KMS-11 (cell line): ENCODE results near the gene GDPD1.
"Not testable (repeated sequence)": the region's sequence is repeated elsewhere in the genome, so short reads cannot be mapped to it uniquely, and the experiment has no call there.

Experiments
- H2AFZ ChIP-seq: fragments of 200-600 bp; sonication (generic); 2 replicates; pipeline ENCODE4 v1.6.1; 2016; ENCODE audit warnings: antibody characterized with exemption, mixed run types, low read depth
- H3K27ac ChIP-seq: fragments of 200-600 bp; sonication (generic); 2 replicates; pipeline ENCODE4 v1.6.1; 2016; ENCODE audit warnings: mild to moderate bottlenecking, mixed run types
- H3K27me3 ChIP-seq: fragments of 200-600 bp; sonication (generic); 2 replicates; pipeline ENCODE4 v1.6.1; 2017; ENCODE audit warnings: mild to moderate bottlenecking, low read depth, mixed run types, moderate library complexity; ENCODE audit not compliant: insufficient read depth
- H3K36me3 ChIP-seq: fragments of 200-600 bp; sonication (generic); 2 replicates; pipeline ENCODE4 v1.6.1; 2017; ENCODE audit warnings: mild to moderate bottlenecking, mixed run types; ENCODE audit not compliant: insufficient read depth
- H3K4me1 ChIP-seq: fragments of 200-600 bp; sonication (generic); 2 replicates; pipeline ENCODE4 v1.6.1; 2016; ENCODE audit warnings: mild to moderate bottlenecking, low read depth, mixed run types; ENCODE audit not compliant: poor library complexity, severe bottlenecking
- H3K4me2 ChIP-seq: fragments of 200-600 bp; sonication (generic); 2 replicates; pipeline ENCODE4 v1.7.0; 2016; ENCODE audit warnings: mild to moderate bottlenecking, mixed run types
- H3K4me3 ChIP-seq: fragments of 200-600 bp; sonication (generic); IDR thresholded peaks from 2 replicates; pipeline ENCODE4 v1.6.1; 2017; ENCODE audit warnings: low read depth, low read length, mixed read lengths; ENCODE audit not compliant: insufficient read depth
- H3K79me2 ChIP-seq: fragments of 200-600 bp; sonication (generic); 2 replicates; pipeline ENCODE4 v1.6.1; 2016; ENCODE audit warnings: low read depth, mixed run types; ENCODE audit not compliant: insufficient read depth
- H3K9ac ChIP-seq: fragments of 200-600 bp; sonication (generic); 2 replicates; pipeline ENCODE4 v1.6.1; 2016; ENCODE audit warnings: mild to moderate bottlenecking, mixed run types
- H4K20me1 ChIP-seq: fragments of 200-600 bp; sonication (generic); 2 replicates; pipeline ENCODE4 v1.6.1; 2016; ENCODE audit warnings: mild to moderate bottlenecking, mixed run types; ENCODE audit not compliant: insufficient read depth
- CTCF ChIP-seq: fragments of 200-600 bp; sonication (generic); conservative IDR thresholded peaks from 2 replicates; pipeline ENCODE4 v1.6.1; 2017; ENCODE audit warnings: low read depth, mild to moderate bottlenecking, antibody characterized with exemption, low read length, moderate library complexity, mixed read lengths

Gene GDPD1

GRCh38 chr17:59223813-59224212 is 3.5 kb downstream of the GDPD1 start:
- Histone ChIP-seq H3K79me2 (no peaks in the 10 kb centered on the region), H3K36me3 (no peaks in the 10 kb centered on the region), H3K9ac (no peak overlapping the region), H3K4me2 (no peak overlapping the region), H3K4me1 (peaks cover 9% of the 10 kb centered on the region), H2AFZ (no peak overlapping the region), H3K27me3 (no peaks in the 10 kb centered on the region), H3K4me3 (no peak overlapping the region), H3K27ac (no peak overlapping the region), H4K20me1 (no peaks in the 10 kb centered on the region)
- TF ChIP-seq CTCF = no peak

- not testable (repeated sequence) for H3K36me3 ChIP-seq, H2AFZ ChIP-seq, H3K4me1 ChIP-seq, H3K27me3 ChIP-seq, H3K27ac ChIP-seq, H3K4me3 ChIP-seq, H3K79me2 ChIP-seq, H3K9ac ChIP-seq, H3K4me2 ChIP-seq, H4K20me1 ChIP-seq
Measured at GRCh38 chr17:59228588-59228987, 8.3 kb downstream of the GDPD1 start.

- Histone ChIP-seq H3K27me3 (no peaks in the 10 kb centered on the region), H3K36me3 (no peaks in the 10 kb centered on the region), H3K4me2 (no peak overlapping the region), H3K4me3 (no peak overlapping the region), H3K27ac (no peak overlapping the region), H4K20me1 (no peaks in the 10 kb centered on the region), H3K79me2 (no peaks in the 10 kb centered on the region), H3K9ac (no peak overlapping the region), H2AFZ (no peak overlapping the region), H3K4me1 (peaks cover 13% of the 10 kb centered on the region)
- no peak for TF ChIP-seq CTCF
Measured at GRCh38 chr17:59230764-59231163, 10.5 kb downstream of the GDPD1 start.

GRCh38 chr17:59234631-59235030 is 14.3 kb downstream of the GDPD1 start:
- Histone ChIP-seq H2AFZ (peak overlapping the region; percentile 32), H3K4me1 (peaks cover 13% of the 10 kb centered on the region), H3K9ac (no peak overlapping the region; the same call in 1 of the 2 replicates), H3K4me3 (no peak overlapping the region), H3K27ac (no peak overlapping the region), H3K4me2 (peak overlapping the region; percentile 33), H3K79me2 (no peaks in the 10 kb centered on the region), H3K36me3 (no peaks in the 10 kb centered on the region), H3K27me3 (no peaks in the 10 kb centered on the region), H4K20me1 (no peaks in the 10 kb centered on the region)
- TF ChIP-seq CTCF = no peak

- Histone ChIP-seq H3K9ac (no peak overlapping the region), H3K4me2 (no peak overlapping the region), H3K27me3 (no peaks in the 10 kb centered on the region), H3K79me2 (no peaks in the 10 kb centered on the region), H2AFZ (no peak overlapping the region), H4K20me1 (no peaks in the 10 kb centered on the region), H3K4me3 (no peak overlapping the region), H3K4me1 (peaks cover 13% of the 10 kb centered on the region), H3K36me3 (no peaks in the 10 kb centered on the region), H3K27ac (no peak overlapping the region)
- TF ChIP-seq CTCF = no peak
Measured at GRCh38 chr17:59238906-59239305, 18.6 kb downstream of the GDPD1 start.
